Effector memory CD8-positive, alpha-beta T cell (primary cell): ENCODE measurements around the gene NOS3.

Experiments used
- ATAC-seq: fragments of 150-1000 bp; cut with Tn5 transposase; replicated peaks from 2 replicates; pipeline ENCODE4 v1.10.0; 2021; ENCODE audit warnings: mild to moderate bottlenecking, moderate library complexity
- DNase-seq, 3 experiments: peaks; one replicate each; pipeline ENCODE4 v3.0.0; 2021
- H3K27ac Mint-ChIP-seq, 2 donors: one replicate each; pipeline ENCODE4 v1.8.0; 2022; ENCODE audit warnings: mild to moderate bottlenecking in 2 of 2, mixed read lengths in 2 of 2, moderate library complexity in 2 of 2
- H3K27me3 Mint-ChIP-seq, 2 donors: one replicate each; pipeline ENCODE4 v1.8.0; 2022; ENCODE audit warnings: mixed read lengths in 2 of 2
- H3K36me3 Mint-ChIP-seq: one replicate; pipeline ENCODE4 v1.8.0; 2022; ENCODE audit warnings: mild to moderate bottlenecking, moderate library complexity, mixed read lengths; ENCODE audit not compliant: insufficient read depth
- H3K4me1 Mint-ChIP-seq, 2 donors: one replicate each; pipeline ENCODE4 v1.8.0; 2022; ENCODE audit warnings: low read depth in 2 of 2, mixed read lengths in 2 of 2
- H3K4me3 Mint-ChIP-seq, 2 donors: one replicate each; pipeline ENCODE4 v1.8.0; 2022; ENCODE audit warnings: mild to moderate bottlenecking in 2 of 2, mixed read lengths in 2 of 2, moderate library complexity in 2 of 2
- H3K9me3 Mint-ChIP-seq, 2 donors: one replicate each; pipeline ENCODE4 v1.8.0; 2022; ENCODE audit warnings: mixed read lengths in 2 of 2

Gene NOS3

GRCh38 chr7:151043959-151044358, 53.1 kb downstream of the NOS3 start:
- H3K36me3 Mint-ChIP-seq, result peaks cover 11% of the 10 kb centered on the region
- H3K27ac Mint-ChIP-seq, result no peak overlapping the region
- H3K27me3 Mint-ChIP-seq, result no peaks in the 10 kb centered on the region
- H3K4me3 Mint-ChIP-seq, result no peak overlapping the region
- ATAC-seq, result no peak
- no peak for DNase-seq
- no peaks in the 10 kb centered on the region for H3K9me3 Mint-ChIP-seq
- H3K4me1 Mint-ChIP-seq, result peaks cover 8 to 9% of the 10 kb centered on the region in 2 donors

GRCh38 chr7:151045262-151045661, 54.4 kb downstream of the NOS3 start:
- no peaks in the 10 kb centered on the region for H3K27me3 Mint-ChIP-seq
- H3K4me3 Mint-ChIP-seq, result no peak overlapping the region
- no peak for ATAC-seq
- peaks cover 11% of the 10 kb centered on the region for H3K36me3 Mint-ChIP-seq
- peaks cover 0 to 2% of the 10 kb centered on the region in 2 donors for H3K4me1 Mint-ChIP-seq
- no peaks in the 10 kb centered on the region for H3K9me3 Mint-ChIP-seq
- H3K27ac Mint-ChIP-seq, result no peak overlapping the region
- no peak for DNase-seq

- Mint-ChIP-seq H3K9me3 (no peaks in the 10 kb centered on the region), H3K27me3 (no peaks in the 10 kb centered on the region), H3K4me3 (no peak overlapping the region), H3K4me1 (peaks cover 0 to 2% of the 10 kb centered on the region in 2 donors), H3K27ac (no peak overlapping the region), H3K36me3 (peaks cover 5% of the 10 kb centered on the region)
- no peak for ATAC-seq
- DNase-seq, result no peak
Measured at GRCh38 chr7:151045967-151046366, 55.1 kb downstream of the NOS3 start.

- Mint-ChIP-seq H3K27ac (peak overlapping the region in 1 of 2 donors; percentile 10), H3K36me3 (peaks cover 5% of the 10 kb centered on the region), H3K9me3 (no peaks in the 10 kb centered on the region), H3K27me3 (peaks cover 0 to 4% of the 10 kb centered on the region in 2 donors), H3K4me1 (peaks cover 0 to 4% of the 10 kb centered on the region in 2 donors), H3K4me3 (no peak overlapping the region)
- DNase-seq, result no peak
- ATAC-seq, result no peak
Measured at GRCh38 chr7:151046603-151047573, 56.1 kb downstream of the NOS3 start.

GRCh38 chr7:151047976-151048815, 57.4 kb downstream of the NOS3 start, which contains the start of gene ASIC3:
TSS of gene ASIC3 (plus strand) at chr7:151048531. CDS start at chr7:151048886, 355 bp downstream.
- Mint-ChIP-seq H3K4me3 (no peak within 1 kb of the TSS), H3K36me3 (peaks cover 5% of the 10 kb centered on the region), H3K4me1 (peaks cover 0 to 8% of the 10 kb centered on the region in 2 donors), H3K27ac (peak within 1 kb of the TSS; percentile 13 to 38), H3K27me3 (peaks cover 0 to 16% of the 10 kb centered on the region in 2 donors), H3K9me3 (no peaks in the 10 kb centered on the region)
- no peak for ATAC-seq
- DNase-seq, result no peak

- ATAC-seq (no peak), DNase-seq (no peak)
- Mint-ChIP-seq H3K27ac (peak overlapping the region in 1 of 2 donors; percentile 38), H3K4me3 (no peak overlapping the region), H3K9me3 (no peaks in the 10 kb centered on the region), H3K4me1 (peaks cover 0 to 8% of the 10 kb centered on the region in 2 donors), H3K36me3 (peaks cover 5% of the 10 kb centered on the region), H3K27me3 (peaks cover 0 to 16% of the 10 kb centered on the region in 2 donors)
Measured at GRCh38 chr7:151048911-151049463, 58.2 kb downstream of the NOS3 start.

- H3K27me3 Mint-ChIP-seq, result peaks cover 0 to 24% of the 10 kb centered on the region in 2 donors
- peak; percentile 32 to 45 (median 43) for DNase-seq
- peaks cover 5% of the 10 kb centered on the region for H3K36me3 Mint-ChIP-seq
- H3K4me3 Mint-ChIP-seq, result no peak overlapping the region
- peak; percentile 91 for ATAC-seq
- H3K27ac Mint-ChIP-seq, result no peak overlapping the region
- H3K4me1 Mint-ChIP-seq, result peaks cover 0 to 8% of the 10 kb centered on the region in 2 donors
- H3K9me3 Mint-ChIP-seq, result no peaks in the 10 kb centered on the region
Measured at GRCh38 chr7:151051108-151051507, 60.3 kb downstream of the NOS3 start.

- Mint-ChIP-seq H3K4me3 (no peak overlapping the region), H3K4me1 (peaks cover 16 to 18% of the 10 kb centered on the region in 2 donors), H3K27ac (no peak overlapping the region), H3K9me3 (no peaks in the 10 kb centered on the region), H3K36me3 (peaks cover 2% of the 10 kb centered on the region), H3K27me3 (peaks cover 0 to 24% of the 10 kb centered on the region in 2 donors)
- no peak for ATAC-seq
- DNase-seq, result no peak
Measured at GRCh38 chr7:151053096-151053495, 62.3 kb downstream of the NOS3 start.

- H3K4me3 Mint-ChIP-seq, result no peak overlapping the region
Measured at GRCh38 chr7:151053751-151054150, 62.9 kb downstream of the NOS3 start.

GRCh38 chr7:151056283-151056665, 65.5 kb downstream of the NOS3 start:
- ATAC-seq, result no peak
- peak overlapping the region; percentile 95 to 97 for H3K4me3 Mint-ChIP-seq

More at GRCh38 chr7:151053751-151054150, 62.9 kb downstream of the NOS3 start:
- Mint-ChIP-seq H3K27me3 (peaks cover 0 to 24% of the 10 kb centered on the region in 2 donors), H3K36me3 (peaks cover 9% of the 10 kb centered on the region), H3K9me3 (no peaks in the 10 kb centered on the region), H3K27ac (no peak overlapping the region), H3K4me1 (peaks cover 20 to 25% of the 10 kb centered on the region in 2 donors)
- no peak for DNase-seq
- ATAC-seq, result no peak

GRCh38 chr7:151056666-151057505, 66.1 kb downstream of the NOS3 start:
- DNase-seq (no peak), ATAC-seq (no peak)
- H3K4me3 Mint-ChIP-seq, result peak overlapping the region; percentile 95 to 97
- peak overlapping the region; percentile 76 to 97 for H3K27ac Mint-ChIP-seq
- H3K9me3 Mint-ChIP-seq, result no peaks in the 10 kb centered on the region
- peaks cover 0 to 19% of the 10 kb centered on the region in 2 donors for H3K27me3 Mint-ChIP-seq
- peaks cover 10% of the 10 kb centered on the region for H3K36me3 Mint-ChIP-seq
- peaks cover 37 to 44% of the 10 kb centered on the region in 2 donors for H3K4me1 Mint-ChIP-seq

More at GRCh38 chr7:151056283-151056665, 65.5 kb downstream of the NOS3 start:
- peaks cover 0 to 24% of the 10 kb centered on the region in 2 donors for H3K27me3 Mint-ChIP-seq
- H3K9me3 Mint-ChIP-seq, result no peaks in the 10 kb centered on the region
- H3K27ac Mint-ChIP-seq, result no peak overlapping the region
- H3K36me3 Mint-ChIP-seq, result peaks cover 10% of the 10 kb centered on the region
- DNase-seq, result no peak
- H3K4me1 Mint-ChIP-seq, result peaks cover 31 to 40% of the 10 kb centered on the region in 2 donors

GRCh38 chr7:151057506-151057988, 66.7 kb downstream of the NOS3 start, which contains the start of gene CDK5:
TSS of gene CDK5 (minus strand) at chr7:151057897. CDS start at chr7:151057848, 49 bp downstream.
- Mint-ChIP-seq H3K27me3 (peaks cover 0 to 13% of the 10 kb centered on the region in 2 donors), H3K4me1 (peaks cover 37 to 43% of the 10 kb centered on the region in 2 donors), H3K4me3 (peak within 1 kb of the TSS; percentile 95 to 97), H3K27ac (peak within 1 kb of the TSS; percentile 82 to 97), H3K36me3 (peaks cover 10% of the 10 kb centered on the region), H3K9me3 (no peaks in the 10 kb centered on the region)
- DNase-seq, result no peak
- no peak for ATAC-seq
